Lung (tissue), 12 donors: ENCODE measurements around the gene IFNE. TPM values are rescaled to one million over a fixed set of nuclear protein-coding genes. Genes with fewer than 3 reads are reported as not detected.

Source experiments
- ATAC-seq: fragments of 200-7000 bp; cut with Tn5 transposase; one replicate; pipeline ENCODE4 v1.9.1; 2020; ENCODE audit warnings: moderate number of reproducible peaks; ENCODE audit not compliant: insufficient read depth, low FRiP score
- DNase-seq, 3 donors: peaks; one replicate each; pipeline ENCODE4 v3.0.0-alpha.2; 2013 to 2017
- H3K27ac ChIP-seq, 2 donors: one replicate each; pipeline ENCODE4 v1.5.1; 2013; ENCODE audit warnings: mild to moderate bottlenecking in 2 of 2, moderate library complexity in 2 of 2, control low read depth in 1 of 2, inconsistent platforms in 1 of 2, low read depth in 1 of 2, low read length in 1 of 2
- H3K27me3 ChIP-seq, 3 donors: one replicate each; pipeline ENCODE4 v1.5.1; 2013; ENCODE audit warnings: low read length in 2 of 3; ENCODE audit not compliant: control insufficient read depth in 3 of 3, insufficient read depth in 3 of 3
- H3K36me3 ChIP-seq, 4 donors: one replicate each; pipeline ENCODE4 v1.5.1; 2013; ENCODE audit warnings: low read length in 4 of 4, mild to moderate bottlenecking in 1 of 4, moderate library complexity in 1 of 4; ENCODE audit not compliant: control insufficient read depth in 4 of 4, insufficient read depth in 4 of 4
- H3K4me1 ChIP-seq, 5 donors: one replicate each; pipeline ENCODE4 v1.5.1; 2013; ENCODE audit warnings: low read length in 5 of 5, mild to moderate bottlenecking in 2 of 5, moderate library complexity in 1 of 5; ENCODE audit not compliant: control insufficient read depth in 5 of 5, insufficient read depth in 5 of 5
- H3K4me3 ChIP-seq: one replicate; pipeline ENCODE4 v1.5.1; 2013; ENCODE audit warnings: mild to moderate bottlenecking, control low read depth, moderate library complexity
- H3K9ac ChIP-seq, 2 donors: one replicate each; pipeline ENCODE4 v1.5.1; 2013; ENCODE audit warnings: low read length in 2 of 2, control low read depth in 1 of 2; ENCODE audit not compliant: insufficient read depth in 1 of 2
- H3K9me3 ChIP-seq, 4 donors: one replicate each; pipeline ENCODE4 v1.5.1; 2013; ENCODE audit warnings: low read length in 3 of 4, mild to moderate bottlenecking in 1 of 4, moderate library complexity in 1 of 4; ENCODE audit not compliant: control insufficient read depth in 4 of 4, insufficient read depth in 3 of 4
- WGBS, 2 donors: extraction: QIAGEN DNeasy Blood & Tissue Kit; methylation state at CpG; one replicate each; pipeline ENCODE4 v1.1.7; 2013; 5-methylcytosine and 5-hydroxymethylcytosine counted together
- polyA plus RNA-seq, 2 donors: library from polyadenylated mRNA; stranded (reverse); fragments of 200-250 nt; gene quantifications; one replicate each; pipeline ENCODE4 v1.2.1, GENCODE V29; 2013
- total RNA-seq, 2 donors: library from RNA; depleted of rRNA in 1 of 2; stranded (reverse); fragments of >200 nt in 1 of 2; gene quantifications; one replicate each; pipeline ENCODE4 v1.2.1, GENCODE V29; 2014 to 2021
- TF ChIP-seq, protein P1 (sequence below): IDR thresholded peaks from 2 replicates; pipeline ENCODE4 v1.5.1; 2012; ENCODE audit warnings: mild to moderate bottlenecking; ENCODE audit errors: control extremely low read depth, extremely low read depth
- donor health status: control.
- donor health status: control.
- donor health status: Bipolar disorder and iron deficiency.
- donor health status: healthy.
- donor health status: DM: yes; HTN: yes; CAD: no.

IFNE gene
- total and polyA plus RNA-seq, 4 donors: 0.20 TPM; not detected in 3

DNA sequence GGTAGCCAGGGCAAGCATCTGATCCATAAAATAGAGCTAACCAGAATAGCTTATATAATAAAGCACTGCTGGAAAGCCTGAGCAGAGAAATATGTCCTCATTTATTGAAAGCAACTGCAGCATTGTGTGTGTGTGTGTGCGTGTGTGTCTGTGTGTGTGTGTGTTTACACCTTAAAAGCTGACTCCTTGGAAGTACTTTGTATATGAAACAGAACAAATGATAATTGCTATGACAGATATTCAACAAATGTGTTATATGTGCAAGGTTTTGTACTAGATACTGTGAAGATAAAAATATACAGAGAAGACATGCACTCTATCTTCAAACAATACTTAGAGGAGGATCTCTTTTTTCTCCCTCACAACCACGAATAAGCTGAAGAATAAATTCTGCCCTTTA is 22.0 kb upstream of the IFNE start:
- H3K36me3 ChIP-seq: no peaks in the 10 kb centered on the region
- TF ChIP-seq, protein P1, sequence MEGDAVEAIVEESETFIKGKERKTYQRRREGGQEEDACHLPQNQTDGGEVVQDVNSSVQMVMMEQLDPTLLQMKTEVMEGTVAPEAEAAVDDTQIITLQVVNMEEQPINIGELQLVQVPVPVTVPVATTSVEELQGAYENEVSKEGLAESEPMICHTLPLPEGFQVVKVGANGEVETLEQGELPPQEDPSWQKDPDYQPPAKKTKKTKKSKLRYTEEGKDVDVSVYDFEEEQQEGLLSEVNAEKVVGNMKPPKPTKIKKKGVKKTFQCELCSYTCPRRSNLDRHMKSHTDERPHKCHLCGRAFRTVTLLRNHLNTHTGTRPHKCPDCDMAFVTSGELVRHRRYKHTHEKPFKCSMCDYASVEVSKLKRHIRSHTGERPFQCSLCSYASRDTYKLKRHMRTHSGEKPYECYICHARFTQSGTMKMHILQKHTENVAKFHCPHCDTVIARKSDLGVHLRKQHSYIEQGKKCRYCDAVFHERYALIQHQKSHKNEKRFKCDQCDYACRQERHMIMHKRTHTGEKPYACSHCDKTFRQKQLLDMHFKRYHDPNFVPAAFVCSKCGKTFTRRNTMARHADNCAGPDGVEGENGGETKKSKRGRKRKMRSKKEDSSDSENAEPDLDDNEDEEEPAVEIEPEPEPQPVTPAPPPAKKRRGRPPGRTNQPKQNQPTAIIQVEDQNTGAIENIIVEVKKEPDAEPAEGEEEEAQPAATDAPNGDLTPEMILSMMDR: no peak
- ATAC-seq (no peak), DNase-seq (no peak)
- H3K27me3 ChIP-seq: no peaks in the 10 kb centered on the region
- 76 to 86% methylated on average over 2 of the region's 2 CpGs for WGBS, 2 donors
- no peaks in the 10 kb centered on the region for H3K9me3 ChIP-seq
- no peaks in the 10 kb centered on the region for H3K4me1 ChIP-seq
- no peak overlapping the region for H3K9ac ChIP-seq
- H3K27ac ChIP-seq: no peak overlapping the region
- no peak overlapping the region for H3K4me3 ChIP-seq

DNA sequence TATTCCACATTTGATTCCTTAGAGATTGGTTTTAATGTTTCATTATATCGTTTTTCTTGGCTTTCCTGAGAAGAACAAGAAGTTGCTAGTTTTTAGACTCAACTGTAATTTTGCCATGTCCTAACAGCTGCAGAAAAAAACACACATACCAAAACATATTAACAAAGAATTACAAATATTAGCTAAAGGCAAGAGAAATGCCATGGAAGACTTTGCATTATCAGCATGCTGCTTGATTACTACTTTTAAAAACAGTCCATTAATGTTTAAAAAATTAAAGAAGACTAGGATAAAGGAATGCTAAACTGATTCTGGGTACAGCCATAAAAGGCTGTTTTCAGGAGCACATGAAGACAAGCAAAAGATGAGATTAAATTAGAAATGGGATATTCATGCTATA is 20.5 kb upstream of the IFNE start:
- no peaks in the 10 kb centered on the region for H3K4me1 ChIP-seq
- ATAC-seq (no peak), DNase-seq (no peak)
- TF ChIP-seq, protein P1: no peak
- H3K4me3 ChIP-seq: no peak overlapping the region
- no peak overlapping the region for H3K27ac ChIP-seq
- 72 to 90% methylated on average over 1 of the region's 1 CpG for WGBS, 2 donors
- no peaks in the 10 kb centered on the region for H3K36me3 ChIP-seq
- no peaks in the 10 kb centered on the region for H3K9me3 ChIP-seq
- no peaks in the 10 kb centered on the region for H3K27me3 ChIP-seq
- no peak overlapping the region for H3K9ac ChIP-seq

DNA sequence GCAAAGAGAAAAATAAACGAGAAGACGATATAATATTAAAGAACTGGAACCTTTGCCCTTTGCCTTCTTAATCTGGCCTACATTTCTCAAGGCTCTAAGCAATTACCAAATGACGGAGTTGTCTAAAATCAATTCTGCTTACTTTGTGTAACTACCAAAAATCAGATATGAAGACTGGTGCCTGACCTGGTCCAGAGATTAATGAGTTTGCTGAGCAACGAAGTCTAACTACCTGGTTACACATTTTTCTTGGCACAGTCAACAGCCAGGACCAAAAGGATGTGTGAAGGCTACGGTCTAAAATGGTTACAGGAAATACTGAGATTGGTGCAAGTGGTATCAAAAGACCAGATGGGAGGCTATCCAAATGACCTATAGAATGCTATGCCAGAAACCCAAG is 17.8 kb upstream of the IFNE start:
- no peak overlapping the region for H3K27ac ChIP-seq
- no peaks in the 10 kb centered on the region for H3K4me1 ChIP-seq
- no peak overlapping the region for H3K4me3 ChIP-seq
- no peak for DNase-seq
- no peak for ATAC-seq
- H3K36me3 ChIP-seq: no peaks in the 10 kb centered on the region
- no peak overlapping the region for H3K9ac ChIP-seq
- 73 to 82% methylated on average over 5 of the region's 5 CpGs for WGBS, 2 donors
- H3K9me3 ChIP-seq: no peaks in the 10 kb centered on the region
- H3K27me3 ChIP-seq: no peaks in the 10 kb centered on the region
- TF ChIP-seq, protein P1: no peak

DNA sequence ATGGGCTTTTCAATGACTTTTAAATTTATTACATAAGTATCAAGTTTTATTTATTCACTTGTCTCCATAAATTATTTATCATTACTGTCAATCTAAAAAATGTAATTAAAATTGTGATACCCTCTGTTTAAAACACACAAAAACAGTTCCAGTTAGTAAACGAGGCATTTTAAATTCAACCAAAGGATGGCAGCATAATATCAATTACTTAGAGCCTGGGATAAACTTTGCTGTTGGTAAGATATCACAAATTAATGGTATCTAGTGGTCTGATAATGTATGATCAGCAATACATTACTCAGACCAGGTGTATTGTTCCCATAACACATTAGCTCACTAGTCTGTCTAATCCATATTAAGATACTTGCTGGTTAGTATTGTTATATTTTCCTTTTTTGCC is 9.6 kb upstream of the IFNE start:
- no peak overlapping the region for H3K4me3 ChIP-seq
- no peak for DNase-seq
- no peak for ATAC-seq

More for the DNA sequence above, 9.6 kb upstream of the IFNE start:
- no peak overlapping the region for H3K27ac ChIP-seq
- WGBS, 2 donors: 50 to 69% methylated on average over 1 of the region's 1 CpG
- H3K9ac ChIP-seq: no peak overlapping the region
- H3K36me3 ChIP-seq: no peaks in the 10 kb centered on the region
- H3K9me3 ChIP-seq: peaks cover 0 to 1% (median 0%) of the 10 kb centered on the region in 4 donors
- TF ChIP-seq, protein P1: no peak
- no peaks in the 10 kb centered on the region for H3K4me1 ChIP-seq
- H3K27me3 ChIP-seq: no peaks in the 10 kb centered on the region
